Suprapubic skin (tissue), 3 donors: ENCODE measurements around the gene DGLUCY.

Experiments used
- EP300 ChIP-seq: sonication (generic); formaldehyde crosslinking; IDR thresholded peaks from one replicate; pipeline ENCODE4 v1.6.1; 2017; ENCODE audit warnings: antibody characterized with exemption
- TF ChIP-seq, protein P1 (sequence below), 2 donors: fragments of 200-600 bp in 1 of 2; fragments of 450-650 bp in 1 of 2; sonication (generic) in 1 of 2; IDR thresholded peaks; one replicate each; pipeline ENCODE4 v1.5.1; 2016 to 2019; ENCODE audit warnings: antibody characterized with exemption in 2 of 2, mild to moderate bottlenecking in 1 of 2, moderate library complexity in 1 of 2

DNA sequence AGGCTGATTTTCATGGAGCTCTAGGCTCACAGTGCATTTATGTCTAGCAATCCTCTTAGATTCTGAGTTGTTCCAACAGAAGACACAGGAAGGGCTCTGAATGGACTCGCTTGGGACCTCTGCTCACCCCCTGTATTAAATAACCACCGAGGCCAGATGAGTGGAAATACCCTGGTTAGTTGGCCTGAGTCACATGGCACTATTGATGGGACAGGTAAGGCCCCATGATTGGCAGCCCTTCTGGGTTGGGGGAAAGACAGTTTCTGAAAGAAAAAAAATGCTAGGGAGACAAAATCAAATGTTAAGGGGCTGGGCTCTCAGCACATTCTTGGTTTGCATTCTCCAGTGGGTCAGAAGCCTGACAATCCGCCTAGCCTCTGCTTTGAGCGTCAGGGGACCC is 14.8 kb downstream of the DGLUCY start:
- TF ChIP-seq, protein P1, sequence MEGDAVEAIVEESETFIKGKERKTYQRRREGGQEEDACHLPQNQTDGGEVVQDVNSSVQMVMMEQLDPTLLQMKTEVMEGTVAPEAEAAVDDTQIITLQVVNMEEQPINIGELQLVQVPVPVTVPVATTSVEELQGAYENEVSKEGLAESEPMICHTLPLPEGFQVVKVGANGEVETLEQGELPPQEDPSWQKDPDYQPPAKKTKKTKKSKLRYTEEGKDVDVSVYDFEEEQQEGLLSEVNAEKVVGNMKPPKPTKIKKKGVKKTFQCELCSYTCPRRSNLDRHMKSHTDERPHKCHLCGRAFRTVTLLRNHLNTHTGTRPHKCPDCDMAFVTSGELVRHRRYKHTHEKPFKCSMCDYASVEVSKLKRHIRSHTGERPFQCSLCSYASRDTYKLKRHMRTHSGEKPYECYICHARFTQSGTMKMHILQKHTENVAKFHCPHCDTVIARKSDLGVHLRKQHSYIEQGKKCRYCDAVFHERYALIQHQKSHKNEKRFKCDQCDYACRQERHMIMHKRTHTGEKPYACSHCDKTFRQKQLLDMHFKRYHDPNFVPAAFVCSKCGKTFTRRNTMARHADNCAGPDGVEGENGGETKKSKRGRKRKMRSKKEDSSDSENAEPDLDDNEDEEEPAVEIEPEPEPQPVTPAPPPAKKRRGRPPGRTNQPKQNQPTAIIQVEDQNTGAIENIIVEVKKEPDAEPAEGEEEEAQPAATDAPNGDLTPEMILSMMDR (IDR thresholded peaks at IDR 0.05): no peak
- TF ChIP-seq EP300: no peak
